ENCODE results near the gene CDC42EP2. TPM values are rescaled to one million over a fixed set of nuclear protein-coding genes. Genes with fewer than 3 reads are reported as not detected.

Gene CDC42EP2
- total RNA-seq, 1 donor from 2014 or later = 26.7 TPM

- no peaks in the 10 kb centered on the region for H3K9me3 Mint-ChIP-seq (ENCODE audit: unreplicated experiment)
- Histone ChIP-seq H3K36me3 (ENCODE audit: insufficient read depth, low read length) (peaks cover 35% of the 10 kb centered on the region), H3K9me3 (ENCODE audit: insufficient read depth, low read depth, low read length) (no peaks in the 10 kb centered on the region), H3K27me3 (ENCODE audit: insufficient read depth, low read length) (peaks cover 17% of the 10 kb centered on the region), H3K4me1 (ENCODE audit: insufficient read depth, low read length) (peaks cover 17% of the 10 kb centered on the region), H3K9ac (ENCODE audit: low read length) (no peak overlapping the region), H3K4me3 (ENCODE audit: insufficient read depth, low read depth, low read length) (no peak overlapping the region), H3K27ac (ENCODE audit: low read depth, low read length) (no peak overlapping the region), H4K20me1 (ENCODE audit: insufficient read depth, low read length) (peaks cover 34% of the 10 kb centered on the region), H2AFZ (ENCODE audit: low read depth, low read length) (no peak overlapping the region), H3K79me2 (ENCODE audit: insufficient read depth, low read length) (no peaks in the 10 kb centered on the region), H3K4me2 (ENCODE audit: low read length) (peak overlapping the region; percentile 89)
- peak overlapping the region; percentile 68 for H3K27ac Mint-ChIP-seq (ENCODE audit: unreplicated experiment)
- peaks cover 26% of the 10 kb centered on the region for H3K27me3 Mint-ChIP-seq (ENCODE audit: low read depth, unreplicated experiment)
- H3K36me3 Mint-ChIP-seq (ENCODE audit: low read depth, unreplicated experiment) = peaks cover 10% of the 10 kb centered on the region
- no peak for DNase-seq (ENCODE audit: low read depth)
- peaks cover 8% of the 10 kb centered on the region for H3K4me1 Mint-ChIP-seq (ENCODE audit: low read depth, unreplicated experiment)
- peak overlapping the region; percentile 29 for H3K4me3 Mint-ChIP-seq (ENCODE audit: unreplicated experiment)
- no peak for FAIRE-seq
- TF ChIP-seq EZH2 (IDR thresholded peaks at IDR 0.05; ENCODE audit: insufficient read depth, low read length) = no peak
- no peak for TF ChIP-seq CTCF (IDR thresholded peaks at IDR 0.05; ENCODE audit: insufficient read depth, low read depth, low read length)
Observed at GRCh38 chr11:65353376-65353775, 38.7 kb downstream of the CDC42EP2 start.

- no peaks in the 10 kb centered on the region for H3K9me3 Mint-ChIP-seq (ENCODE audit: unreplicated experiment)
- FAIRE-seq (no peak), DNase-seq (ENCODE audit: low read depth) (no peak)
- peak overlapping the region; percentile 1 for H3K27ac Mint-ChIP-seq (ENCODE audit: unreplicated experiment)
- H4K20me1 ChIP-seq (ENCODE audit: insufficient read depth, low read length) = peaks cover 34% of the 10 kb centered on the region
- H3K9me3 ChIP-seq (ENCODE audit: insufficient read depth, low read depth, low read length) = no peaks in the 10 kb centered on the region
- H3K4me3 ChIP-seq (ENCODE audit: insufficient read depth, low read depth, low read length) = peak overlapping the region; percentile 62
- peaks cover 8% of the 10 kb centered on the region for H3K4me1 Mint-ChIP-seq (ENCODE audit: low read depth, unreplicated experiment)
- H3K27me3 ChIP-seq (ENCODE audit: insufficient read depth, low read length) = peaks cover 17% of the 10 kb centered on the region
- H3K27me3 Mint-ChIP-seq (ENCODE audit: low read depth, unreplicated experiment) = peaks cover 26% of the 10 kb centered on the region
- peak overlapping the region; percentile 89 for H3K4me2 ChIP-seq (ENCODE audit: low read length)
- H3K36me3 Mint-ChIP-seq (ENCODE audit: low read depth, unreplicated experiment) = peaks cover 8% of the 10 kb centered on the region
- H3K79me2 ChIP-seq (ENCODE audit: insufficient read depth, low read length) = no peaks in the 10 kb centered on the region
- H3K4me3 Mint-ChIP-seq (ENCODE audit: unreplicated experiment) = peak overlapping the region; percentile 29
- peaks cover 31% of the 10 kb centered on the region for H3K36me3 ChIP-seq (ENCODE audit: insufficient read depth, low read length)
- peak overlapping the region; percentile 30 for H3K9ac ChIP-seq (ENCODE audit: low read length)
- no peak overlapping the region for H2AFZ ChIP-seq (ENCODE audit: low read depth, low read length)
- no peak for TF ChIP-seq CTCF (IDR thresholded peaks at IDR 0.05; ENCODE audit: insufficient read depth, low read depth, low read length)
- no peak for TF ChIP-seq EZH2 (IDR thresholded peaks at IDR 0.05; ENCODE audit: insufficient read depth, low read length)
- H3K27ac ChIP-seq (ENCODE audit: low read depth, low read length) = no peak overlapping the region
- peaks cover 17% of the 10 kb centered on the region for H3K4me1 ChIP-seq (ENCODE audit: insufficient read depth, low read length)
Observed at GRCh38 chr11:65353900-65354264, 39.2 kb downstream of the CDC42EP2 start.

- Mint-ChIP-seq H3K27me3 (ENCODE audit: low read depth, unreplicated experiment) (peaks cover 26% of the 10 kb centered on the region), H3K9me3 (ENCODE audit: unreplicated experiment) (no peaks in the 10 kb centered on the region), H3K36me3 (ENCODE audit: low read depth, unreplicated experiment) (peaks cover 7% of the 10 kb centered on the region), H3K4me3 (ENCODE audit: unreplicated experiment) (peak within 1 kb of the TSS; percentile 76), H3K4me1 (ENCODE audit: low read depth, unreplicated experiment) (peaks cover 8% of the 10 kb centered on the region), H3K27ac (ENCODE audit: unreplicated experiment) (peak within 1 kb of the TSS; percentile 1)
- Histone ChIP-seq H3K9me3 (ENCODE audit: insufficient read depth, low read depth, low read length) (no peaks in the 10 kb centered on the region), H3K4me1 (ENCODE audit: insufficient read depth, low read length) (peaks cover 17% of the 10 kb centered on the region), H3K79me2 (ENCODE audit: insufficient read depth, low read length) (no peaks in the 10 kb centered on the region), H3K4me3 (ENCODE audit: insufficient read depth, low read depth, low read length) (peak within 1 kb of the TSS; percentile 62), H3K27me3 (ENCODE audit: insufficient read depth, low read length) (peaks cover 17% of the 10 kb centered on the region), H2AFZ (ENCODE audit: low read depth, low read length) (peak within 1 kb of the TSS; percentile 47), H3K4me2 (ENCODE audit: low read length) (peak within 1 kb of the TSS; percentile 89), H3K27ac (ENCODE audit: low read depth, low read length) (no peak within 1 kb of the TSS), H3K36me3 (ENCODE audit: insufficient read depth, low read length) (peaks cover 26% of the 10 kb centered on the region), H4K20me1 (ENCODE audit: insufficient read depth, low read length) (peaks cover 34% of the 10 kb centered on the region), H3K9ac (ENCODE audit: low read length) (peak within 1 kb of the TSS; percentile 43)
- peak; percentile 79 for DNase-seq (ENCODE audit: low read depth)
- no peak for TF ChIP-seq EZH2 (IDR thresholded peaks at IDR 0.05; ENCODE audit: insufficient read depth, low read length)
- TF ChIP-seq CTCF (IDR thresholded peaks at IDR 0.05; ENCODE audit: insufficient read depth, low read depth, low read length) = no peak
- FAIRE-seq = no peak
Observed at GRCh38 chr11:65354265-65355012, 39.8 kb downstream of the CDC42EP2 start, which contains the start of gene TIGD3. TSS of gene TIGD3 (plus strand) at chr11:65354751. CDS start at chr11:65355809, 1,058 bp downstream.

Data from astrocyte (in vitro differentiated cells and primary cell).